ENCODE measurements around the gene MAP1A.
"Not testable (repeated sequence)": the region's sequence is repeated elsewhere in the genome, so short reads cannot be mapped to it uniquely, and the experiment has no call there.

Gene MAP1A

DNA sequence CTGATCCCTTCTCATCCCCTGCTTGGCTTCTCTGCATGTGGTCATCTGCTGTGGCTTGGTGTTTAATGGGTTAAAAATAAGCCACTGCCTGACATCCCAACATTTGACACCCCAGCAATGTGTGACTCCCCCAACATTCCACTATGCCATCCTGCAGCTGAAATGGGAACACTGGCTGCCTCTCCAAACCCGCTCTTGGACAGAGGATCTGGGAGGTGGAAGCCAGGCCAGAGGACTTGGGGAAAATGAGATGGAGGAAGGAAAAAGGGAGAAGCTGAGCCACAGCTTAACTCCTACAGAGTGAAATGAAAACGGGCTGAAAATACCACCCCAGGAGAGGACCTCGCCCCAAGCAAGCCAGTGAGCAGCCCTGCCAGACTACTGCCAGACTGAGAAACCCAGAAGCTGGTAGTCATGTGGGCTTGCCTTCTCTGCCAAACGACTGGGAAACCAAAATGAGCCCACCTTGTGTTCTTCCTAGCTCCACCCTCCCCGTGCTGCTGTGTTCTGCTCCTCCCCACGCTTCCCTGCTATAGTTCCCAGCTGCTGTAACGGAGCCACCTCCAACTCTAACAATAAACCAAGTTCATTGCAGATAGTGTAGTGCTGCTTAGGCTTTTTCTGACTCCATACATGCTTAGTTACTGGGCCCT, 13.7 kb downstream of the MAP1A start:
- no peak for DNase-seq

DNA sequence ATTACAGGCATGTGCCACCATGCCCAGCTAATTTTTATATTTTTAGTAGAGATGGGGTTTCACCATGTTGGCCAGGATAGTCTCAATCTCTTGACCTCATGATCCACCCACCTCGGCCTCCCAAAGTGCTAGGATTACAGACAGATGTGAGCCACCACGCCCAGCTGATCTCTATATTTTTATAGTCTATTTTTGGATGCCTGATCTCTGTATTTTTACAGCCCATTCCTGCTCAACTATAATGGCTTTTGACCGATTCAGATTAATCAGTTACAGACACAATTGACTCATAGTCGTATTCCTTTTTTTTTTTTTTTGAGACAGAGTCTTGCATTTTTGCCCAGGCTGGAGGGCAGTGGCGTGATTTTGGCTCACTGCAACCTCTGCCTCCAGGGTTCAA, 15.4 kb downstream of the MAP1A start:
- not testable (repeated sequence) for DNase-seq

DNA sequence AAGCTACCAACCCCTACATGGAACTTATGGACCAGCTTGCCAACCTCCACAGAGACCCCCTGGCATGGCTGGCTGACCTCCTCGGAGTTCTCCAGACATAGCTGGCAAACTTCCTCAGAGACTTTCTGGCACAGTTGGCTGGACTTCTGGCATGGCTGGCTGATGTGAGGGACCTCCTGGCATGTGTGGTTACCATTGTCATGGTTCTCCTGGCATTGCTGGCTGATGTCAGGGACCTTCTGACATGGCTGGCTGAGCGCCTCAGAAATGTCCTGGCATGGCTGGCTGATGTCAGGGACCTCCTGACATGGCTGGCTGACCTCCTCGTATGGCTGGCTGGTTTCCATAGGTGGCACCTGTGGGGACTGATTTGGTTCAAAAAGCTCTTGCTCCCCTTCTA, 17.5 kb downstream of the MAP1A start:
- no peak for DNase-seq

DNA sequence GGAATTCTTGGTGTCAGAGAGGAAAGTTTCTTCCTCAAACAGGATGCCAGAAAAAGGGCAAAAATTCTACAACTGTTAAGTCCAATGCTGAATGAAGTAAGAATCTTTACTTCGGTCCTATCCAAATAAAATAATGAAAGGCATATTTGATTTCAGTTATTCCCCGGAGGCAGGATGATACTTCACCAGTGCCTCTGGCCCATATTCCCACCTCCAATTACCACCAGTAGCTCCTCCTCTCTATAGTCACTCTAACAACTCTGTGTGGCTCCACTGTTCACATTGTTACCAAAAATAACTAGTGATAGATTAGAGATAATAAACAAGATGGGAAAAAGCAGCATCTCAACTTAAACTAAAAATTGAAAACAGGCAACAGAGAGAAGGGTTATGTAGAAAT, 20.7 kb downstream of the MAP1A start:
- no peak for DNase-seq

DNA sequence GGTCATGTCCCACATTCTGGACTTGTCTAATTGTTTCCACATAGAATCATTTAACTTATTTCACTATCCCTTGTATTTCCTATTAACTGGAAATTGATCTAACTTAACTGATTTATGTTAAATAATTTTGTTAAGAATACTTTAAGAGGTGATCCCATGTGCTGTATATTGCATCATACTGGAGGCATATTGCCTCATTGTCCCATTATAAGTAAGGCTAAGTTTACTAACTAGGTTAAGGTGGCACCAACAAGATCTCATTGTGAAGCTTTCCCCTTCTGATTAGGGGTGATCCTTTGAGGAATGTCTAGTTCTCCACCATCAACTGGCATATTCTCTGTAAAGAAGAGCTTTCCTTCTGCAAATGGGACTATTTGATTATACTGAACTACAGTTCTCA, 24.4 kb downstream of the MAP1A start:
- DNase-seq = no peak

DNA sequence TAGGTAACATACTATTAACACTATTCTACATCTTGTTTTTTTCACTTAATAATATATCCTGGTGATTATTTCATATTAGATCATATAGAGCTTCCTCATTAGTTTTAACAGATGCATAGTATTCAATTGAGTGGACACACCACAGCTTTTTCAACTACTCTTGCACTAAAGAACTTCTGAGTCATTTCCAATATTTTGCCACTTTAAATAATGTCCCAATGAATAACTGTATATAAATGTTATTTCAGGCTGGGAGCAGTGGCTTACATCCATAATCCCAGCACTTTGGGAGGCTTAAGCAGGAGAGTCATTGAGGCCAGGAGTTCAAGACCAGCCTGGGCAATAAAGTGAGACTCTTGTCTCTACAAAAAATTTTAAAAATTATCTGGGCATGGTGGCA, 26.9 kb downstream of the MAP1A start:
- no peak for DNase-seq

DNA sequence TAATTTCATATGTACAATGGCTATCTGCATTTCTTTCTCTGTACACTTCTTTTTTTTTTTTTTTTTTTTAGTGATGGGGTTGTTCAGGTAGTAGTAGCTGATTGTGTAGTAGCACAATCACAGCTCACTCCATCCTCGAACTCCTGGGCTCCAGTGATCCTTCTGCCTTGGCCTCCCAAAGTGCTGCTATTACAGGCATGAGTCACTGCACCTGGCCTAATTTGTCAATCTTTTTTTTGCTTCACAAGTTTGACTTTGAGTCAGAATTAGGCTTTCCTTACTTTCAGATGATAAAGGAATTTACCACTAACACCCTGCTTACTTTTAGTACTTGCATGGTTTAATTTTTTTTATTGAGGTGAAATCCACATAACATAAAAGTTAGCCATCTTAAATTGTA, 28.0 kb downstream of the MAP1A start:
- no peak for DNase-seq

DNA sequence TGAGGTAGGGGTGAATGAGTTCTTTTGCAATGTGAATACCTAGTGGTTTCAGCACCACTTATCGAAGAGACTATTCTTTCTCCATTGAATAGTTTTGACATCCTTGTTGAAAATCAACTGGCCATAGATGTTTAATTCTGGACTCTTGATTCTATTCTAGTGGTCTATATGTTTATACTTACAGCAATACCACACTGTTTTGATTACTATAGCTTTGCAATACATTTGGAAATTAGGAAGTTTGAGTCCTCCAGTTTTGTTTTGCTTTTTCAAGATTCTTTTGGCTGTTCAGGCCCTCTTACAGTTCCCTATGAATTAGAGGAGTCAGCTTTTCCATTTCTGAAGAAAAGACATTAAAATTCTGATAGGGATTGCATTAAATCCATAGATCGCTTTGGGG, 30.1 kb downstream of the MAP1A start:
- DNase-seq = no peak

DNA sequence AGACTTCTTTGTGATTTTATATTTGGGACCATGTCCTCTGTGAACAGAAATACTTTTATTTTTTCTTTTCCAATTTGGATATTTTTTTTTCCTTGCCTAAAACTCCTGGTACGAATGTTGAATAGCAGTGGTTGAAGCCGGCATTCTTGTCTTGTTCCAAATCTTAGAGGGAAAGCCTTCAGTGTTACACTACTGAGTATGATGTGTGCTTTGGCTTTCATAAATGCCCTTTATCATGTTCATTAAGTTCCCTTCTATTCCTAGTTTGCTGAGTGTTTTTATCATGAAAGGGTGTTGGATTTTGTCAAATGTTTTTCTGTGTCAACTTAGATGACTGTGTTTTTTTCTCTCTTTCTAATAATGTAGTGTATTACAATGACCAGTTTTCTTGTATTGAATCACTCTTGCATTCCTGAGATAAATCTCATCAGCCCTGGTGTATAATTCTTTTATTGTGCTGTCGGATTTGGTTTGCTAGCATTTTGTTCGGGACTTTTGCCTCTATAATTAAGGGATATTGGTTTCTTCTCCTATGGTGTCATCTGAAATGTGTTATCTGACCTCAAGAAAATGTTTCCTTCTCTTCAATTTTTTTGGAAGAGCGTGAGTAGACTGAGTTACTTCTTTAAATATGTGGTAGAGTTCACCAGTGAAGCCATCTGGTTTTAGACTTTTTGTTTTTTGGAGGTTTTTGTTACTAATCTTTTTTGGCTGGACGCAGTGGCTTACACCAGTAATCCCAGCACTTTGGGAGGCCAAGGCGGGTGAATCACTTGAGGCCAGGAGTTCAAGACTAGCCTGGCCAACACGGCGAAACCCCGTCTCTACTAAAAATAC, 33.3 kb downstream of the MAP1A start:
- no peak for DNase-seq

DNA sequence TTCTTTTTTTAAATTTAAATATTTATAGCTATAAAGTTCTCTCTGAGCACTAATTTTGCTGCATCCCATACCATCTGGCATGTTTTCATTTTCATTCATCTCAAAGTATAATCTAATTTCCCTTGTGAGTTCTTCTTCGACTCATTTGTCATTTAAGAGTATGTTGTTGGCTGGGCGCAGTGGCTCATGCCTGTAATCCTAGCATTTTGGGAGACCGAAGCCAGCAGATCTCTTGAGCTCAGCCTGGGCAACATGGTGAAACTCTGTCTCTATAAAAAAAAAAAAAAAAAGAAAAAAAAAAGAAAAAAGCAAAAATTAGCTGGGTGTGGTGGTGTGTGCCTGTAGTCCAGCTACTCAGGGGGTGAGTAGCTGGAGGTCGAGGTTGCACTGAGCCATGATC, 34.8 kb downstream of the MAP1A start:
- no peak for DNase-seq

DNA sequence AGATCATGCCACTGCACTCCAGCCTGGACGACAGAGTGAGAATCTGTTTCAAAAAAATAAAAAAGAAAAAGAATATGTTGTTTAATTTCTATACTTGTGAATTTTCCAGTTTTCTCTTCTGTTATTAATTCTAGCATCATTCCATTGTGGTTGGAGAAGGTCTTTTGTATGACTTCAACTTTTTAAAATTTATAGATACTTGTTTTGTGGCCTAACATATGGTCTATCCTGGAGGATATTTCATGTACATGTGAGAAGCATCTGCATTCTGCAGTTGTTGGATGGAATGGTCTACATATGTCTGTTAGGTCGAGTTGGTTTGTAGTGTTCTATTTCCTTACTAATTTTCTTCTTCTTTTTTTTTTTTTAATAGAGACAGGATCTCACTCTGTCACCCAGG, 35.6 kb downstream of the MAP1A start:
- DNase-seq = no peak

DNA sequence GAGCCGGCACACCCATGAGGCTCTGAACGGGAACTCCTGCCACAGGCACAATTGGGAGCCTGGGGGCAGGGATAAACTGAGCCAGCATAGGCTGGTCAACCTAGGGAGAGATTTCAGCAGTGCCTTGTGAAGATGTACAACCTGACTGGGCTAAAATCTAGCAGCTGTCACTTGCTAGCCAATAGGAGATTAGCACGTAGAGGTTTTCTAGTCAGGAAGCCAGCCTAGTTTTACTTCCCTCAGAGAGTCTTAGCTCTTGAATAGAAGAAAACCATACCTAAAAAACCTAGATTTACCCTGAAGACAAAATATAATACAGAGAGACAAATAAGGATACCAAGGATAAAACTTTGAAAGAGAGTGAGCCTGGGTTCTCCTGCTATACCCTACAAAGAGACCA, 45.3 kb downstream of the MAP1A start:
- not testable (repeated sequence) for DNase-seq

DNA sequence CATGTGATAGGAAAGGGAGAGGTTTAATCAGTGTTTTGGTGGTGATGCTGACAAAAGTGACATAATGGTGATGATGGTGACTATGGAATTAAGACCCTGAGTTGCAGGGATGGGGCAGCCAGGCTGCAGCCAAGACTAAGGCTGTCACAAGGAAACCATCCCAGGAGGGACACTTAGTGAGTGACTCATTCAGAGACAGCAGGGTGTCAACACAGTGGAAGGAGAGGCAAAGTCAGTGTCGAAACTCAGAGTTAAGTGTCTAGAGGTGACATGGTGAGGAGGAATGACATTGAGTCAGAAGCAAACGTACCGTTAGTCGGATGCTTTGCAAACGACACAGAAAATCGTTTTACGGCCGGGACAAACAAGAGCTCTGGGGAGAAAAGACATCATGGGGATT, 46.4 kb downstream of the MAP1A start:
- not testable (repeated sequence) for DNase-seq

DNA sequence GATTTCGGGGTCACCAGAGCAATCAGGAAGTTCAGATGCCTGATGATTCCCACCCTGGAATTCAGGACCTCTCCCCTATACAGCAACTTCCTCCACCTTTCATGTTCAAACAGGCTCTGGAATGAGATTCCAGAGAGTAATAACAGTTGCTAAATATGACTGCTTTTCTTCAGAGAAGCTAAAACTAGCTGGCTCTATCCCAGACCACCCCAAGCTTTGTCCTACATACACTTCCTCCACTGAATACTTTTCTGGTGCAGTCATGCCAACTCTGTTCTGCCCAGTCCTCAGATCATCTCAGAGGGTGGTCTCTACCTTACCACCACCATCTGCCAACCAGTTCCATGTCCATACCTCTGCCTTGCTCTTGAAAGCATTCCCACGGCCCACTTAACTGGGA, 49.2 kb downstream of the MAP1A start:
- not testable (repeated sequence) for DNase-seq

DNA sequence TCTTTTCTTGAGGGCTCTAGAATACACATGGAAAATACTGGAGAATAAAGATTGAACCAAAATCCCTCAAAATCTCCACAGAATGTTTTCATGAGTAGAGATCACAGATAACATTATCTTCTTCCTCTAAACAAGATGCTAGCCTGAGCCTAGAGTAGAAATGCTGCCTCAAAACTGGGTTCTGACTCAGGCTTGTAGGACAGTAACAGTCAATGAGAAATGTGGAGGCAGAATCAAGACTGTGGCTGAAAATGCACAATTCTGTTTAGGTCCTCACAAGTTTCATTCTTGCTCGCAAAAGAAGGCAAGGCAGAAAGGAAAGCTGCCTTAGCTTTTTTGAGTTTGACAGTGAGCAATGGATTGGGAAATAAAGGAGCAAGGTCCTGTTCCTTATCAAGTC, 57.2 kb downstream of the MAP1A start:
- DNase-seq = not testable (repeated sequence)

All from activated T-cell treated with anti-CD3 and anti-CD28 coated beads for 4 hours (primary cell).